Neural crest cell (in vitro differentiated cells): Measurements from ENCODE around the gene DNAJC24. TPM values are rescaled to one million over a fixed set of nuclear protein-coding genes. Genes with fewer than 3 reads are reported as not detected.

ENCODE experiments used
- DNase-seq: peaks from one replicate; pipeline ENCODE4 v3.0.0; 2021; ENCODE audit warnings: low read depth, mixed read lengths, low spot score
- H3K27ac Mint-ChIP-seq: one replicate; pipeline ENCODE4 v1.8.0; 2021; ENCODE audit warnings: mild to moderate bottlenecking, mixed read lengths; ENCODE audit not compliant: unreplicated experiment
- H3K27me3 Mint-ChIP-seq: 2 replicates; pipeline ENCODE4 v1.8.0; 2021; ENCODE audit warnings: low read depth, mild to moderate bottlenecking, mixed read lengths
- H3K36me3 Mint-ChIP-seq: 2 replicates; pipeline ENCODE4 v1.8.0; 2021; ENCODE audit warnings: low read depth, mild to moderate bottlenecking, mixed read lengths
- H3K4me1 Mint-ChIP-seq: 2 replicates; pipeline ENCODE4 v1.8.0; 2021; ENCODE audit warnings: mixed read lengths
- H3K4me3 Mint-ChIP-seq: one replicate; pipeline ENCODE4 v1.8.0; 2021; ENCODE audit warnings: mild to moderate bottlenecking, mixed read lengths
- H3K9me3 Mint-ChIP-seq: 2 replicates; pipeline ENCODE4 v1.8.0; 2021; ENCODE audit warnings: mixed read lengths
- CTCF ChIP-seq: fragments of 200-600 bp; sonication (generic); conservative IDR thresholded peaks from 2 replicates; pipeline ENCODE4 v1.5.0; 2021; ENCODE audit warnings: antibody characterized with exemption, mild to moderate bottlenecking
- total RNA-seq: library from RNA; stranded (reverse); gene quantifications from 2 replicates; pipeline ENCODE4 v1.2.1, GENCODE V29; 2021

DNAJC24 gene
- total RNA-seq, 1 donor from 2014 or later = 24.9 TPM

- no peak for DNase-seq
These were observed 85.5 kb downstream of the DNAJC24 start for GRCh38 chr11:31455177-31455576.

GRCh38 chr11:31464436-31464835 lies 94.8 kb downstream of the DNAJC24 start:
- no peak for TF ChIP-seq CTCF
- Mint-ChIP-seq H3K4me3 (no peak overlapping the region), H3K9me3 (peaks cover 26% of the 10 kb centered on the region), H3K27me3 (no peaks in the 10 kb centered on the region), H3K36me3 (peaks cover 45% of the 10 kb centered on the region), H3K27ac (no peak overlapping the region), H3K4me1 (no peaks in the 10 kb centered on the region)
- DNase-seq = no peak

More at GRCh38 chr11:31455177-31455576, 85.5 kb downstream of the DNAJC24 start:
- Mint-ChIP-seq H3K4me3 (no peak overlapping the region), H3K36me3 (peaks cover 12% of the 10 kb centered on the region), H3K9me3 (no peaks in the 10 kb centered on the region), H3K4me1 (no peaks in the 10 kb centered on the region), H3K27ac (no peak overlapping the region), H3K27me3 (no peaks in the 10 kb centered on the region)
- no peak for TF ChIP-seq CTCF

- Mint-ChIP-seq H3K36me3 (peaks cover 6% of the 10 kb centered on the region), H3K9me3 (peaks cover 5% of the 10 kb centered on the region), H3K27me3 (no peaks in the 10 kb centered on the region), H3K4me3 (no peak overlapping the region), H3K4me1 (peaks cover 5% of the 10 kb centered on the region), H3K27ac (no peak overlapping the region)
- no peak for DNase-seq
- TF ChIP-seq CTCF = no peak
These were observed 104.4 kb downstream of the DNAJC24 start for GRCh38 chr11:31474083-31474482.

- H3K9me3 Mint-ChIP-seq = peaks cover 2% of the 10 kb centered on the region
- H3K36me3 Mint-ChIP-seq = no peaks in the 10 kb centered on the region
- peaks cover 11% of the 10 kb centered on the region for H3K4me1 Mint-ChIP-seq
- H3K27me3 Mint-ChIP-seq = no peaks in the 10 kb centered on the region
- H3K4me3 Mint-ChIP-seq = no peak overlapping the region
- no peak for DNase-seq
- H3K27ac Mint-ChIP-seq = no peak overlapping the region
- no peak for TF ChIP-seq CTCF
These were observed 108.0 kb downstream of the DNAJC24 start for GRCh38 chr11:31477528-31478222.

DNA sequence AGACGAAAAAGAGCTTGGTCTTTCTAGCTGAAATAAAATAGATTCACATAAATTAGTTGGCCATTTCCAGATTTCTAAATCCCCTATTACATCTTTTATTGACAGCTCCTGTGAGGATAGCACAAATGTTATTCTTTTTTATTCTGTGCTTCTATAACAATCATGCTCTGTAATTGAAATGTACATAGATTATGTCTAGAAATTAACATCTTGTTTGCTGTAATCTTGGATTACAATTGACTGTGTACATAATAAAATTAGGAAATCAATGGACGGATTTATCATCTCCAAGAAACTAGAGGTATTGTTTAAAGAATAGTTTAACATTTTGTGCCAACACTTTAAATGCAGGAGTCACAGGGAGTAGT lies 108.5 kb downstream of the DNAJC24 start:
- no peak for DNase-seq
- Mint-ChIP-seq H3K27me3 (no peaks in the 10 kb centered on the region), H3K4me3 (no peak overlapping the region), H3K9me3 (peaks cover 2% of the 10 kb centered on the region), H3K36me3 (no peaks in the 10 kb centered on the region), H3K4me1 (peaks cover 11% of the 10 kb centered on the region), H3K27ac (no peak overlapping the region)
- no peak for TF ChIP-seq CTCF
